Measurements from ENCODE around the gene ZNF514.
A peak's percentile ranks its signal among the peaks of the same experiment; 100 is the strongest.
"Not testable (repeated sequence)": the region's sequence is repeated elsewhere in the genome, so short reads cannot be mapped to it uniquely, and the experiment has no call there.

The ZNF514 gene

DNA sequence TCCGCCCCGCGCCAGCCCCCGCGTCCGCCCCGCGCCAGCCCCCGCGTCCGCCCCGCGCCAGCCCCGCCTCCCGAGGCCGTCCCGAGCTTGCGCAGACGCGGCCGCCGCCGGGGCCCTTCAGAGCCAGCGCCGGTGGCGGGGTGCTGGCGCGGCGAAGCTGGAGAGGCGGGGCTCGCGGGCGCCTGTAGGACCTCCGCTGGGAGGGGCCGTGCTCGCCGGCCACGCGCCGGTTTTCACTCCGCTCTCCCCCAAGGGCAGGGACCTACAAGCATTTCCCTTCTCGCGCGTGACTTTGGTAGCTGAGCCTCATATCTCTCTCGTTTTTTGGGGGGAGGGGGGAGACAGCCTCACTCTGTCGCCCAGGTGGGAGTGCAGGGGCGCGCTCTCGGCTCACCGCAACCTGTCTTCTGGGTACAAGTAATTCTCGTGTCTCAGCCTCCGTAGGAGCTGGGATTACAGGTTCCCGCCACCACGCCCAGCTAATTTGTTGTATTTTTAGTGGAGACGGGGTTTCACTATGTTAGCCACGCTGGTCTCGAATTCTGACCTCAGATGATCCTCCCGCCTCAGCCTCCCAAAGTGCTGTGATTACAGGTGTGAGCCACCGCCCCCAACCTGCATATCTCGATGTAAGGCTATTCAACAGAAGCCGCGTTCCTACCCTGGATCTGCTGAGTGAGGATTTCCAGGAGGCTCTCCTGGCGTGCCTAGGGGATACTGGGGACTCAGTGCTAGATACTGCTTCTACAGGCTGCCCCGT is at the start of gene ZNF514:
Gene ZNF514, minus strand, starts transcription at position 159 of the 760 bp plus-strand sequence. CDS start 6,595 bp downstream, outside the sequence.
- Histone ChIP-seq H3K36me3 (peaks cover 22 to 34% (median 25%) of the 10 kb centered on the region in 11 experiments), H3K27ac (peak within 1 kb of the TSS; percentile 70 to 84 (median 79)), H3K4me3 (peak within 1 kb of the TSS; percentile 61 to 83 (median 76)), H3K27me3 (no peaks in the 10 kb centered on the region), H3K9me3 (replicated peaks in 1 of 11) (peaks cover 21 to 40% (median 35%) of the 10 kb centered on the region in 11 experiments), H3K9ac (peak within 1 kb of the TSS; percentile 76 to 90 (median 84)), H3K4me2 (peak within 1 kb of the TSS; percentile 93 to 100 (median 98)), H4K20me1 (no peaks in the 10 kb centered on the region), H3K4me1 (peaks cover 25 to 35% (median 29%) of the 10 kb centered on the region in 10 experiments)
- no peak for TF ChIP-seq Cebpa-rat (IDR thresholded peaks at IDR 0.05)

DNA sequence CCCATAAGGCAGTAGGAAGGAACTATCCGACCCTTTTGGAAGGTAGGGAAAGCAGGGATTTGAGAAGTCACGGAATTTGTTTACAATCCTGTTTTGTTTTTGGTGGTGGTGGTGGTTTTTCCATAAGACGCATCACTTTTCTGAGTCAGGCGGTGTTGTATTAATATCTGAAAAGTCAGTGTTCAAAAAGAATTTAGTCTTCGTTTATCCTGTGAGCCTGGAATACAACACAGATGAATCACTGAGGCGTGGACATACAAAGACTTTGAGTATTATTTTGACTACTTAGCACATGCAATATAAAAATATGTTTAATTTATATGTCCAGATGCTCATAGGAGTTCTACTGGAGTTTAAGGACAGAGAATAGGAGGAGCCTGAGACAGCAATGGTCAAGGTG is 48.5 kb upstream of the ZNF514 start:
- peak overlapping the region; percentile 76 to 89 (median 83); a peak in 19 of 22 replicates for H3K9ac ChIP-seq
- peaks cover 47 to 70% (median 54%) of the 10 kb centered on the region in 11 experiments for H3K9me3 ChIP-seq (replicated peaks in 1 of 11)
- peak overlapping the region in 7 of 11 experiments; percentile 74 to 87 (median 83); a peak in 9 of 22 replicates for H3K27ac ChIP-seq
- no peak for TF ChIP-seq Cebpa-rat (IDR thresholded peaks at IDR 0.05)
- H3K4me1 ChIP-seq, result peaks cover 8 to 20% (median 15%) of the 10 kb centered on the region in 10 experiments; a peak in 16 of 20 replicates
- peak overlapping the region; percentile 70 to 85 (median 77) for H3K4me3 ChIP-seq
- H3K36me3 ChIP-seq, result peaks cover 44 to 50% (median 45%) of the 10 kb centered on the region in 11 experiments
- H3K27me3 ChIP-seq, result no peaks in the 10 kb centered on the region
- H4K20me1 ChIP-seq, result no peaks in the 10 kb centered on the region
- peak overlapping the region; percentile 62 to 90 (median 78) for H3K4me2 ChIP-seq

DNA sequence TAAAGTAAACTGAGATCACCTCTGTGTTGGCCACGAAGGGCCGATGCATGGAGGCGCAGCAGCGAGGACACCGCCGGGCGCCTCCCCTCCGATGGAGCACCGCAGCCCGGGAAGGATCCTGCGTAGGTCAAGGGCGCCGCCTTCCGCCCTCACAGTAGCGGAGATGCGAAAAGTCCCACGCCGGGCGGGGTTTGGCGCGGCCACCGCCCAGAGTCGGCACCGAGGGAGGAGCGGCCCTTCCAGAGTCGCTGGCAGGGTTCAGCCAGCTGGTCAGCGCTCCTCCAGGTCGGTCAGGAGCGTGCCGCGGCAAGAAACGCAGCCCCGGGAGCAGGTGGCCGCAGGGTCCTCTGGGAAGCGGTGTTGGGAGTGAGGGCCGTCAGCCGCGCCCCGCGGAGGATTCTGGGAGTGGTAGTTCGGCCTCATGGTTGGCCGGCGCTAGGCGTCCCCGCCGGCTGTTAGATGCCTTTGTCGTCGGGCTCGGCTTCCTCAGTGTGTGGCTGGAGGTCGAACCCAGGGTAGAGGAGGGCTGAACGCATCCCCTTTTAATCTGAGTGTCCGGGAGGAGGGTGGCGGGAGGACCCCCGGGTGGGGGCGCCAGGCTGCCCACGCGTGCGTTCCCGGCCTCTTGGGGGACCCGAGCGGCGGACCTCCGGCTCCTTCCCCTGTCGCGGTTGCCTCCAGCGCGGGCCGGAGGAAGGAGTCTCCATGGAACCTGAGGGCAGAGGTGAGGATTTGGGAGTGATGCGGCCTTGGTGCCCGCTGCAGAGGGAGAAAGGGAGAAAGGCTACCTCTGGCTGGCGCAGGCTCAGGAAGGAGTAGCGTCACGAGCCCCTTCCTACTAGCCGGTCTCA is 47.7 kb upstream of the ZNF514 start, which contains the start of gene ZNF892:
Gene ZNF892, plus strand, starts transcription at position 411 of the 851 bp plus-strand sequence. Its CDS starts 295 bp downstream, at position 706.
- H3K9me3 ChIP-seq (replicated peaks in 1 of 11), result peaks cover 40 to 62% (median 46%) of the 10 kb centered on the region in 11 experiments

DNA sequence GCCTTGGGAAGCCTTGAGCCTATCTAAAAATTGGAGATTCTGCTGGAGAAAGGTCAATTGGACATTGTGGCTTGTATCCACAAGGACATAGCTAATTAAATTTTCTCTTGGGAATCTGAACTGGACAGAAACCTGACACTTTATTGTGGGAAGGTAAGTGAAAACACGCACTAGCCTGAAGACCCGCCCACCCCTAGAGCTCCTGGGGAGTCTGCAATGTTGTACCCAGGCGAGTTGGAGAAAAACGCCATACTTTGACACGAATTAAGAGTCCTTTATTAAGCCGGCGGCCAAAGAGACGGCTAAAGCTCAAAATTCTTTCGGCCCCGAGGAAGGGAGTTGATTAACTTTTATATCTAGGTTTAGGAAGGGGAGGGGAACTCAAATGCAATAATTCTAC is 46.4 kb upstream of the ZNF514 start:
- Histone ChIP-seq H3K9ac (peak overlapping the region in 3 of 11 experiments; percentile 80 to 89 (median 81); a peak in 2 of 22 replicates), H3K4me1 (peaks cover 8 to 20% (median 15%) of the 10 kb centered on the region in 10 experiments; a peak in 16 of 20 replicates), H3K27ac (no peak overlapping the region), H3K4me2 (peak overlapping the region; percentile 71 to 90 (median 82); a peak in 21 of 22 replicates), H3K36me3 (peaks cover 24 to 30% (median 25%) of the 10 kb centered on the region in 11 experiments), H4K20me1 (no peaks in the 10 kb centered on the region), H3K27me3 (no peaks in the 10 kb centered on the region), H3K9me3 (replicated peaks in 1 of 11) (peaks cover 27 to 50% (median 34%) of the 10 kb centered on the region in 11 experiments), H3K4me3 (peak overlapping the region; percentile 70 to 85 (median 77); a peak in 11 of 20 replicates)
- TF ChIP-seq Cebpa-rat (IDR thresholded peaks at IDR 0.05), result no peak

More for the DNA sequence above, 47.7 kb upstream of the ZNF514 start, which contains the start of gene ZNF892:
- peak within 1 kb of the TSS; percentile 76 to 89 (median 83) for H3K9ac ChIP-seq
- peak within 1 kb of the TSS; percentile 70 to 85 (median 77) for H3K4me3 ChIP-seq
- TF ChIP-seq Cebpa-rat (IDR thresholded peaks at IDR 0.05), result no peak
- H3K4me2 ChIP-seq, result peak within 1 kb of the TSS; percentile 71 to 90 (median 82)
- H4K20me1 ChIP-seq, result no peaks in the 10 kb centered on the region
- H3K36me3 ChIP-seq, result peaks cover 36 to 43% (median 37%) of the 10 kb centered on the region in 11 experiments
- peaks cover 8 to 20% (median 15%) of the 10 kb centered on the region in 10 experiments; a peak in 16 of 20 replicates for H3K4me1 ChIP-seq
- H3K27ac ChIP-seq, result peak within 1 kb of the TSS; percentile 43 to 87 (median 78); a peak in 21 of 22 replicates
- H3K27me3 ChIP-seq, result no peaks in the 10 kb centered on the region

DNA sequence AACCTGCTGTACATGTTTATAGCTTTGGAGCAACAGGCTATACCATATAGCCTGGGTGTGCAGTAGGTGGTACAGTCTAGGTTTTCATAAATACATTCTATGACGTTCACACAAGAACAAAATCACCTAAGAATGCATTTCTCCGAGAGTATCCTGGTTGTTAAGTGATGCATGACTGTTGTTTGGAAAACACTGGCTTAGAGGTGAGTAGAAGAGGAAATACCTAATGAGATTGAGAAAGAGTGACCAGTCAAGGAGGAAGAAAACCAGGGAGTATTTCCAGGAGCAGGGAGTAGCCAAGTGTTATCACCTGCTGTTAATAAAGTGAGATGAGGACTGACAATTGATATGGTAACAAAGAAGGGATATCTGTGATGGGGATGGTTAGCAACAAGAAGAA is 44.7 kb upstream of the ZNF514 start:
- Histone ChIP-seq H3K9ac (no peak overlapping the region), H3K27ac (no peak overlapping the region), H3K4me1 (peaks cover 8 to 20% (median 15%) of the 10 kb centered on the region in 10 experiments; a peak in 16 of 20 replicates), H3K36me3 (peaks cover 10 to 13% (median 11%) of the 10 kb centered on the region in 11 experiments), H3K4me3 (no peak overlapping the region), H3K4me2 (no peak overlapping the region), H3K9me3 (replicated peaks in 1 of 11) (peaks cover 12 to 33% (median 18%) of the 10 kb centered on the region in 11 experiments), H3K27me3 (no peaks in the 10 kb centered on the region), H4K20me1 (no peaks in the 10 kb centered on the region)
- TF ChIP-seq Cebpa-rat (IDR thresholded peaks at IDR 0.05), result no peak

DNA sequence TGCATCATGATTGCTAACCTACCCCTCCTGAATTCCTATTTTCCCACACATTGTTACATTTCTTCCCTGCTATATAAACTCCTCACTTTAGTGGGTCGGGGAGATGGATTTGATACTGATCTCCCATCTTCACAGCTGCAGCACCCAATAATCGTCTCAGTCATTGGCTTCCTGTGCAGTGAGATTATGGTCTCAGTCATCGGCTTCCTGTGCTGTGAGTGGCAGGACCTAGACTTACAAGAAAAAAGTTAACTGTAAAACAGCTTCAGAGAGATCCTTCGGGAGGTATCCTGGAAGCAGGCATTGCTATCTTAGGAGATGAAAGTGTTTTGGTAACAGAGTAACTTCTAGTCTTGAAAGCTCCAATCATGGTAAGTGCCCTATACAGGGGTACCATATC is 44.3 kb upstream of the ZNF514 start:
- no peaks in the 10 kb centered on the region for H3K27me3 ChIP-seq
- no peak for TF ChIP-seq Cebpa-rat (IDR thresholded peaks at IDR 0.05)
- H3K36me3 ChIP-seq, result peaks cover 6 to 8% (median 6%) of the 10 kb centered on the region in 11 experiments
- H3K9ac ChIP-seq, result no peak overlapping the region
- H3K9me3 ChIP-seq (replicated peaks in 1 of 11), result peaks cover 7 to 28% (median 13%) of the 10 kb centered on the region in 11 experiments
- H3K4me1 ChIP-seq, result peaks cover 8 to 20% (median 15%) of the 10 kb centered on the region in 10 experiments; a peak in 16 of 20 replicates
- H3K4me2 ChIP-seq, result no peak overlapping the region
- H4K20me1 ChIP-seq, result no peaks in the 10 kb centered on the region
- no peak overlapping the region for H3K27ac ChIP-seq
- H3K4me3 ChIP-seq, result no peak overlapping the region

DNA sequence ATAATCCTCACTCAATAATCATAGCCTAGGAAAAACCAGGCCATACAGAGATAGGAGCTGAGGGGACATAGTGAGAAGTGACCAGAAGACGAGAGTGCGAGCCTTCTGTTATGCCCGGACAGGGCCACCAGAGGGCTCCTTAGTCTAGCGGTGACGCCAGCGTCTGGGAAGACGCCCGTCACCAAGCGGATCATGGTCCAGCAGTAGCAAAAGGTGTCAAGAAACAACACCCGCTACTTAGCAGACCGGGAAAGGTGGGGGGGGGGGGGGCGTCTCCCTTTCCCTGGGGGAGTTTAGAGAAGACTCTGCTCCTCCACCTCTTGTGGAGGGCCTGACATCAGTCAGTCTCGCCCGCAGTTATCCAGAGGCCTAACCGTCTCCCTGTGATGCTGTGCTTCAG is 33.3 kb upstream of the ZNF514 start:
- H3K27ac ChIP-seq; H3K36me3 ChIP-seq; H3K4me3 ChIP-seq; H3K9ac ChIP-seq; H3K27me3 ChIP-seq; H3K4me2 ChIP-seq; H3K9me3 ChIP-seq (replicated peaks in 1 of 11); H4K20me1 ChIP-seq; H3K4me1 ChIP-seq: not testable (repeated sequence)

DNA sequence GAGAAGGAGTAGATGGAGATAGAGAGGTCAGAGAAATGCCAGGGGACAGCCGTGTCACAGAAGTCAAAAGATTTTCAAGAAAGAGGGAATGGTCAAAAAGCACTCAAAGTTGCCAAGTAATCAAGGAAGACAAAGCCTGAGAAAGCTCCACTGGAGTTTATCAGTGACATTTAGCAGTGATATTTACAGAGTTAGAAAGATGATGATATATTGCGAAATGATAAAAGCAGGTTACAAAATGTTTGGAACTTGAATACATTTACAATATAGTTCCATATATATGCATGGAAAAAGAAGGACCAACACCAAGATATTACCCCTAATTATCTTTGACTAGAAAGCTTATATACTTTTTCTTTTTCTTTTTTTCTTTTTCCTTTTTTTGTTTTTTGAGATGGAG is 26.3 kb upstream of the ZNF514 start:
- Histone ChIP-seq H3K4me3 (no peak overlapping the region), H3K27ac (no peak overlapping the region), H3K36me3 (peaks cover 24 to 33% (median 28%) of the 10 kb centered on the region in 11 experiments), H3K27me3 (no peaks in the 10 kb centered on the region), H3K9ac (no peak overlapping the region), H4K20me1 (no peaks in the 10 kb centered on the region), H3K4me1 (no peaks in the 10 kb centered on the region), H3K9me3 (replicated peaks in 1 of 11) (peaks cover 4 to 17% (median 11%) of the 10 kb centered on the region in 11 experiments; a peak in 18 of 22 replicates), H3K4me2 (no peak overlapping the region)
- peak in 4 of 11 experiments; percentile 44 to 69 (median 55); a peak in 7 of 22 replicates for TF ChIP-seq Cebpa-rat (IDR thresholded peaks at IDR 0.05)
